Measurements from ENCODE around the gene USP3. TPM values are rescaled to one million over a fixed set of nuclear protein-coding genes. Genes with fewer than 3 reads are reported as not detected.

The USP3 gene
- total and polyA plus RNA-seq, 2 experiments from 2014 or later: 15.4 to 21.0 TPM

- H4K20me1 ChIP-seq (ENCODE audit: insufficient read depth): 0 out of 2 replicates have a peak, but pooled peaks cover 2% of the 10 kb centered on the region
- H3K79me2 ChIP-seq (ENCODE audit: insufficient read depth): peaks cover 94% of the 10 kb centered on the region
- peak overlapping the region; percentile 17; the same call in 1 of the 2 replicates for H3K9ac ChIP-seq
- in situ Hi-C loops (cut with MboI): no loop called here
- H3K9me2 ChIP-seq (ENCODE audit: insufficient read depth): no peaks in the 10 kb centered on the region
- peak; percentile 90 for DNase-seq
- no peaks in the 10 kb centered on the region for H3K9me3 ChIP-seq (ENCODE audit: low read depth)
- WGBS, 2 experiments (ENCODE audit: low coverage in 1 of 2, low lambda C conversion rate in 2 of 2, missing lambda C conversion rate in 2 of 2): 0% methylated on average over 1 of the region's 1 CpG
- peaks cover 18% of the 10 kb centered on the region for H3F3A ChIP-seq (ENCODE audit: insufficient read depth)
- no peak for TF ChIP-seq EZH2 (IDR thresholded peaks at IDR 0.05; ENCODE audit: insufficient read depth, poor library complexity, severe bottlenecking)
- TF ChIP-seq EZH2phosphoT487 (IDR thresholded peaks at IDR 0.05; ENCODE audit: insufficient read depth, low read depth): 0 out of 2 replicates have a peak, but pooled peaks have one; percentile 74
- peak overlapping the region; percentile 11; the same call in 1 of the 2 replicates for H3K4me3 ChIP-seq
- peaks cover 42% of the 10 kb centered on the region for H3K4me1 ChIP-seq (ENCODE audit: insufficient read depth)
- peak overlapping the region; percentile 59 for H3K27ac ChIP-seq
- no peaks in the 10 kb centered on the region for H3K36me3 ChIP-seq (ENCODE audit: low read depth)
- H2AFZ ChIP-seq: no peak overlapping the region
- H3K27me3 ChIP-seq (replicated peaks; ENCODE audit: insufficient read depth): no peaks in the 10 kb centered on the region
- H3K4me2 ChIP-seq (ENCODE audit: unreplicated experiment): peak overlapping the region; percentile 56
These were observed 10.1 kb downstream of the USP3 start for GRCh38 chr15:63514531-63514943.

- no peak for DNase-seq
- in situ Hi-C loops (cut with MboI): no loop called here
- Histone ChIP-seq H3K9me2 (ENCODE audit: insufficient read depth) (no peaks in the 10 kb centered on the region), H3F3A (ENCODE audit: insufficient read depth) (peaks cover 5% of the 10 kb centered on the region), H4K20me1 (ENCODE audit: insufficient read depth) (no peaks in the 10 kb centered on the region), H3K79me2 (ENCODE audit: insufficient read depth) (peaks cover 97% of the 10 kb centered on the region), H3K4me1 (ENCODE audit: insufficient read depth) (peaks cover 37% of the 10 kb centered on the region), H3K9me3 (ENCODE audit: low read depth) (no peaks in the 10 kb centered on the region), H3K4me2 (ENCODE audit: unreplicated experiment) (no peak overlapping the region), H3K27me3 (replicated peaks; ENCODE audit: insufficient read depth) (no peaks in the 10 kb centered on the region), H3K4me3 (no peak overlapping the region), H3K27ac (no peak overlapping the region), H3K9ac (no peak overlapping the region), H3K36me3 (ENCODE audit: low read depth) (no peaks in the 10 kb centered on the region), H2AFZ (no peak overlapping the region)
- TF ChIP-seq EZH2phosphoT487 (IDR thresholded peaks at IDR 0.05; ENCODE audit: insufficient read depth, low read depth) (no peak), EZH2 (IDR thresholded peaks at IDR 0.05; ENCODE audit: insufficient read depth, poor library complexity, severe bottlenecking) (no peak)
These were observed 12.8 kb downstream of the USP3 start for GRCh38 chr15:63517202-63517601.

DNA sequence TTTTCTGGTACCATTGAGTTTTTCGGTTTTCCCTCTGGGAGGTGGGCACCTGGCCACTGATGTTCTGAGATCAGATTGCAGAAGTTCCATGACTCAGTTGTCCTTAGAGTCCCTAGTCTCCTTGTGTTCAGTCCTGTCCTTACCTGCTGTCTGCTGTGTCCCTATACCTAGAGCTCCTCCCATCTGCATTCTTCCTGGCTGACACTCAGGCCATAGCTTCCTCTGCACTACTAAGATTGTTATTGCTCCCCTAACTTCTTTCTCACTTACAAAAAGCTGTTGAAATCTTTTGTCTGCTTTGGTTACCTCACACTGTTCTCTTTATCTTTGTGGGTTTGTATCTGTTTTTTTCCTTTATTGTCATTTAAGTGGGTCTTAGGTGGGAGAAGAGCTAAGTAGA is 13.2 kb downstream of the USP3 start:
- TF ChIP-seq EZH2 (IDR thresholded peaks at IDR 0.05; ENCODE audit: insufficient read depth, poor library complexity, severe bottlenecking) (no peak), EZH2phosphoT487 (IDR thresholded peaks at IDR 0.05; ENCODE audit: insufficient read depth, low read depth) (no peak)
- H3K4me3 ChIP-seq: no peak overlapping the region
- no peak for DNase-seq
- no peak overlapping the region for H3K27ac ChIP-seq
- no peaks in the 10 kb centered on the region for H3K9me2 ChIP-seq (ENCODE audit: insufficient read depth)
- H3K9me3 ChIP-seq (ENCODE audit: low read depth): no peaks in the 10 kb centered on the region
- in situ Hi-C loops (cut with MboI): no loop called here
- no peaks in the 10 kb centered on the region for H3K36me3 ChIP-seq (ENCODE audit: low read depth)
- no peak overlapping the region for H3K9ac ChIP-seq
- no peak overlapping the region for H2AFZ ChIP-seq
- no peaks in the 10 kb centered on the region for H4K20me1 ChIP-seq (ENCODE audit: insufficient read depth)
- no peaks in the 10 kb centered on the region for H3K27me3 ChIP-seq (replicated peaks; ENCODE audit: insufficient read depth)
- H3K4me1 ChIP-seq (ENCODE audit: insufficient read depth): peaks cover 37% of the 10 kb centered on the region
- H3F3A ChIP-seq (ENCODE audit: insufficient read depth): peaks cover 5% of the 10 kb centered on the region
- peaks cover 97% of the 10 kb centered on the region for H3K79me2 ChIP-seq (ENCODE audit: insufficient read depth)
- no peak overlapping the region for H3K4me2 ChIP-seq (ENCODE audit: unreplicated experiment)
- 96 to 100% methylated on average over 1 of the region's 1 CpG for WGBS, 2 experiments (ENCODE audit: low coverage in 1 of 2, low lambda C conversion rate in 2 of 2, missing lambda C conversion rate in 2 of 2)

GRCh38 chr15:63519041-63519440 is 14.6 kb downstream of the USP3 start:
- TF ChIP-seq EZH2phosphoT487 (IDR thresholded peaks at IDR 0.05; ENCODE audit: insufficient read depth, low read depth) (no peak), EZH2 (IDR thresholded peaks at IDR 0.05; ENCODE audit: insufficient read depth, poor library complexity, severe bottlenecking) (no peak)
- Histone ChIP-seq H4K20me1 (ENCODE audit: insufficient read depth) (no peaks in the 10 kb centered on the region), H3K79me2 (ENCODE audit: insufficient read depth) (peaks cover 97% of the 10 kb centered on the region), H3K27me3 (replicated peaks; ENCODE audit: insufficient read depth) (no peaks in the 10 kb centered on the region), H2AFZ (no peak overlapping the region), H3K9ac (no peak overlapping the region), H3K4me2 (ENCODE audit: unreplicated experiment) (no peak overlapping the region), H3K4me1 (ENCODE audit: insufficient read depth) (peaks cover 47% of the 10 kb centered on the region), H3K9me3 (ENCODE audit: low read depth) (no peaks in the 10 kb centered on the region), H3F3A (ENCODE audit: insufficient read depth) (peaks cover 10% of the 10 kb centered on the region), H3K4me3 (no peak overlapping the region), H3K9me2 (ENCODE audit: insufficient read depth) (no peaks in the 10 kb centered on the region), H3K27ac (no peak overlapping the region), H3K36me3 (ENCODE audit: low read depth) (no peaks in the 10 kb centered on the region)
- 88 to 89% methylated on average over 4 of the region's 4 CpGs for WGBS, 2 experiments (ENCODE audit: low coverage in 1 of 2, low lambda C conversion rate in 2 of 2, missing lambda C conversion rate in 2 of 2)
- in situ Hi-C loops (cut with MboI): no loop called here
- no peak for DNase-seq

All from GM23248 (cell line).